IMR-90 (cell line): ENCODE measurements around the gene STAT3. TPM values are rescaled to one million over a fixed set of nuclear protein-coding genes. Genes with fewer than 3 reads are reported as not detected.

ENCODE experiments used
- ATAC-seq: fragments of 200-7000 bp; cut with Tn5 transposase; 2 replicates; pipeline ENCODE4 v1.9.1; 2020; ENCODE audit warnings: low read depth, mild to moderate bottlenecking, moderate library complexity
- BruUV-seq: library from RNA; stranded (reverse); fragments of 400-500 nt; replicated peaks from 2 replicates; lab custom pipeline; 2021; lab: Mats Ljungman, UMichigan
- CTCF ChIA-PET: fragments of 300-600 bp; formaldehyde crosslinking; extraction: SDS; loops from one replicate; lab custom pipeline; 2021; ENCODE audit warnings: antibody characterized with exemption; lab: Yijun Ruan, JAX
- POLR2A ChIA-PET: fragments of 300-600 bp; sonication (Branson Sonifier 250); formaldehyde crosslinking; loops from one replicate; lab custom pipeline; 2022; ENCODE audit warnings: antibody characterized with exemption; ENCODE audit not compliant: unreplicated experiment; lab: Charles Lee
- DNase-seq: peaks from one replicate; pipeline ENCODE4 v3.0.0; 2013
- H2AFZ ChIP-seq: replicated peaks from 2 replicates; pipeline ENCODE3; 2013; ENCODE audit warnings: low read length, mild to moderate bottlenecking; ENCODE audit not compliant: poor library complexity
- H2AK5ac ChIP-seq: 2 replicates; pipeline ENCODE4 v1.6.1; 2013; ENCODE audit warnings: low read depth, low read length, inconsistent platforms
- H2AK9ac ChIP-seq: replicated peaks from 2 replicates; pipeline ENCODE3; 2013; ENCODE audit warnings: mild to moderate bottlenecking, low read depth, low read length, moderate library complexity; ENCODE audit not compliant: poor library complexity
- H2BK120ac ChIP-seq: 2 replicates; pipeline ENCODE4 v1.6.1; 2013; ENCODE audit warnings: low read depth, low read length, inconsistent platforms
- H2BK15ac ChIP-seq: 3 replicates; pipeline ENCODE4 v1.6.1; 2013; ENCODE audit warnings: low read depth, low read length, inconsistent platforms
- H2BK20ac ChIP-seq: 2 replicates; pipeline ENCODE4 v1.6.1; 2013; ENCODE audit warnings: low read depth, mild to moderate bottlenecking, inconsistent platforms, low read length, moderate library complexity
- H2BK5ac ChIP-seq: 2 replicates; pipeline ENCODE4 v1.6.1; 2013; ENCODE audit warnings: mild to moderate bottlenecking, low read depth, low read length, inconsistent platforms; ENCODE audit not compliant: poor library complexity, severe bottlenecking
- H3K14ac ChIP-seq: replicated peaks from 2 replicates; pipeline ENCODE4 v1.6.1; 2013; ENCODE audit warnings: low read depth, low read length, inconsistent platforms
- H3K18ac ChIP-seq: 2 replicates; pipeline ENCODE4 v1.6.1; 2013; ENCODE audit warnings: low read depth, low read length, control low read depth
- H3K23ac ChIP-seq: 2 replicates; pipeline ENCODE4 v1.6.1; 2013; ENCODE audit warnings: low read depth, low read length, inconsistent platforms
- H3K27ac ChIP-seq: 2 replicates; pipeline ENCODE4 v1.5.1; 2013; ENCODE audit warnings: mild to moderate bottlenecking, control low read depth, low read length; ENCODE audit not compliant: insufficient read depth
- H3K27me3 ChIP-seq: 2 replicates; pipeline ENCODE4 v1.6.1; 2013; ENCODE audit warnings: low read length; ENCODE audit not compliant: control insufficient read depth, insufficient read depth
- H3K36me3 ChIP-seq: 2 replicates; pipeline ENCODE4 v1.6.1; 2013; ENCODE audit warnings: low read length, mixed read lengths; ENCODE audit not compliant: control insufficient read depth, insufficient read depth
- H3K4ac ChIP-seq: 2 replicates; pipeline ENCODE4 v1.6.1; 2013; ENCODE audit warnings: low read depth, low read length, inconsistent platforms
- H3K4me1 ChIP-seq: 2 replicates; pipeline ENCODE4 v1.6.1; 2013; ENCODE audit warnings: low read length, mixed read lengths; ENCODE audit not compliant: control insufficient read depth, insufficient read depth
- H3K4me2 ChIP-seq: 2 replicates; pipeline ENCODE4 v1.6.1; 2013; ENCODE audit warnings: low read depth, mild to moderate bottlenecking, control low read depth, low read length, moderate library complexity
- H3K4me3 ChIP-seq: 2 replicates; pipeline ENCODE4 v1.5.1; 2013; ENCODE audit warnings: low read depth, mild to moderate bottlenecking, control low read depth, low read length, moderate library complexity; ENCODE audit not compliant: insufficient read depth
- H3K56ac ChIP-seq: 2 replicates; pipeline ENCODE4 v1.6.1; 2013; ENCODE audit warnings: low read length, inconsistent platforms; ENCODE audit not compliant: insufficient read depth; ENCODE audit errors: extremely low read depth
- H3K79me1 ChIP-seq, 2 experiments: 2 replicates each; pipeline ENCODE4 v1.6.1; 2013; ENCODE audit warnings: low read length in 2 of 2, inconsistent platforms in 1 of 2, low read depth in 1 of 2
- H3K9ac ChIP-seq: 2 replicates; pipeline ENCODE4 v1.6.1; 2013; ENCODE audit warnings: low read depth, low read length, control low read depth
- H3K9me1 ChIP-seq: 2 replicates; pipeline ENCODE4 v1.6.1; 2013; ENCODE audit warnings: low read length, inconsistent platforms; ENCODE audit not compliant: insufficient read depth
- H3K9me3 ChIP-seq: 2 replicates; pipeline ENCODE4 v1.6.1; 2013; ENCODE audit warnings: low read length; ENCODE audit not compliant: control insufficient read depth, insufficient read depth
- H4K20me1 ChIP-seq: 2 replicates; pipeline ENCODE4 v1.6.1; 2013; ENCODE audit warnings: low read length, inconsistent platforms; ENCODE audit not compliant: insufficient read depth
- H4K5ac ChIP-seq: 2 replicates; pipeline ENCODE4 v1.6.1; 2013; ENCODE audit warnings: mild to moderate bottlenecking, low read depth, low read length, control low read depth
- H4K8ac ChIP-seq, 2 experiments: 2 replicates each; pipeline ENCODE4 v1.6.1; 2013; ENCODE audit warnings: low read depth in 2 of 2, low read length in 2 of 2, control low read depth in 1 of 2, inconsistent platforms in 1 of 2
- H4K91ac ChIP-seq: 2 replicates; pipeline ENCODE4 v1.6.1; 2013; ENCODE audit warnings: low read depth, low read length, inconsistent platforms; ENCODE audit not compliant: insufficient read depth
- CEBPB ChIP-seq: IDR thresholded peaks from 2 replicates; pipeline ENCODE4 v1.6.1; 2012; ENCODE audit warnings: low read depth, low read length, improper control_type of control experiment
- CHD1 ChIP-seq: IDR thresholded peaks from 2 replicates; pipeline ENCODE4 v1.6.1; 2012; ENCODE audit warnings: low read depth, low read length, improper control_type of control experiment
- CTCF ChIP-seq: conservative IDR thresholded peaks from 2 replicates; pipeline ENCODE4 v1.5.1; 2012; ENCODE audit warnings: mild to moderate bottlenecking, low read depth, low read length, improper control_type of control experiment
- FOS ChIP-seq: fragments of 150-350 bp; IDR thresholded peaks from 2 replicates; pipeline ENCODE4 v1.6.1; 2016; ENCODE audit warnings: low read depth, low read length
- MAFK ChIP-seq: IDR thresholded peaks from 2 replicates; pipeline ENCODE4 v1.6.1; 2012; ENCODE audit warnings: low read depth, low read length, improper control_type of control experiment
- MAZ ChIP-seq: IDR thresholded peaks from 2 replicates; pipeline ENCODE4 v1.6.1; 2012; ENCODE audit warnings: low read depth, mild to moderate bottlenecking, low read length, improper control_type of control experiment, moderate library complexity, borderline replicate concordance
- MXI1 ChIP-seq: IDR thresholded peaks from 2 replicates; pipeline ENCODE4 v1.6.1; 2012; ENCODE audit warnings: low read depth, mild to moderate bottlenecking, low read length, moderate library complexity, borderline replicate concordance
- POLR2A ChIP-seq: IDR thresholded peaks from 2 replicates; pipeline ENCODE4 v1.6.1; 2012; ENCODE audit warnings: mild to moderate bottlenecking, low read depth, low read length
- RAD21 ChIP-seq: IDR thresholded peaks from 2 replicates; pipeline ENCODE4 v1.6.1; 2012; ENCODE audit warnings: low read length, improper control_type of control experiment
- RCOR1 ChIP-seq: IDR thresholded peaks from 2 replicates; pipeline ENCODE4 v1.6.1; 2012; ENCODE audit warnings: mild to moderate bottlenecking, low read length, improper control_type of control experiment; ENCODE audit not compliant: insufficient replicate concordance
- USF2 ChIP-seq: fragments of 150-350 bp; IDR thresholded peaks from 2 replicates; pipeline ENCODE4 v1.6.1; 2017; ENCODE audit warnings: mild to moderate bottlenecking, antibody characterized with exemption, low read length, low read depth
- WGBS, 2 experiments: methylation state at CpG; one replicate each; pipeline versions ENCODE4 v1.1.5 to v1.1.7; 2013; ENCODE audit warnings: missing lambda C conversion rate in 2 of 2; ENCODE audit not compliant: insufficient read length in 1 of 2; ENCODE audit errors: extremely low coverage in 2 of 2; 5-methylcytosine and 5-hydroxymethylcytosine counted together
- dilution Hi-C: fragments of 300-500 bp; cut with HindIII; formaldehyde crosslinking; loops from one replicate; pipeline ENCODE4 v1.14.3; 2018; ENCODE audit warnings: low sequenced_read_pairs; ENCODE audit not compliant: unreplicated experiment
- in situ Hi-C: fragments of 300-500 bp; cut with MboI; formaldehyde crosslinking; loops from 3 replicates; pipeline ENCODE4 v1.14.3; 2019; ENCODE audit warnings: low sequenced_read_pairs, inconsistent platforms, mixed read lengths
- intact Hi-C: fragments of 100-400 bp; cut with micrococcal nuclease; formaldehyde crosslinking; loops from 2 replicates; pipeline ENCODE4 v1.10.0; 2022
- polyA plus RNA-seq, 3 experiments: library from polyadenylated mRNA; depleted of rRNA; stranded (reverse); fragments of >200 nt; gene quantifications; 2 replicates each; pipeline ENCODE4 v1.2.3, GENCODE V29; 2012; ENCODE audit warnings: low replicate concordance in 1 of 3
- total RNA-seq: library from RNA; depleted of rRNA; stranded (reverse); fragments of >200 nt; gene quantifications from 2 replicates; pipeline ENCODE4 v1.2.3, GENCODE V29; 2012
- TF ChIP-seq, protein P1 (sequence below): fragments of 150-350 bp; IDR thresholded peaks from 2 replicates; pipeline ENCODE4 v1.6.1; 2016; ENCODE audit warnings: low read depth, mild to moderate bottlenecking, low read length, moderate library complexity, borderline replicate concordance

Gene STAT3
- total and polyA plus RNA-seq, 2 of the 4 experiments (the other 2 are of a cell fraction): 47.2 to 66.3 TPM

DNA sequence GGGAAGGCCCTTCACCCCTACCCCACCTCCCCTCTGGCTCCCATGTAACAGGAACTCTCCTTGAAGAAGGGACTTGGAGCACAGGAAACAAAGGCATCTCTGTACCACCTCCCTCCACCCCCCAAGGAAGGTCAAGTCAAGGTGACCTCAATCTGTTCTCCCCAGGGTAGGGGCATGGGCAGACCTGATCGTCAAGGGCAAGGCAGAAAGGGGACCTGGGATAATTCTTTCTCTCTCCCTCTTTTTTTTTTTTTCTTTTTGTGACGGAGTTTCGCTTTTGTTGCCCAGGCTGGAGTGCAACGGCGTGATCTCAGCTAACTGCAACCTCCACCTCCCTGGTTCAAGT lies 104.2 kb downstream of the STAT3 start:
- ATAC-seq: no peak

More for the DNA sequence above, 104.2 kb downstream of the STAT3 start:
- H4K91ac ChIP-seq: no peak overlapping the region
- TF ChIP-seq MAZ (no peak), MAFK (no peak), CTCF (no peak), MXI1 (no peak), USF2 (no peak), CHD1 (no peak), RAD21 (no peak), RCOR1 (no peak), CEBPB (no peak), FOS (no peak), POLR2A (no peak)
- TF ChIP-seq, protein P1, sequence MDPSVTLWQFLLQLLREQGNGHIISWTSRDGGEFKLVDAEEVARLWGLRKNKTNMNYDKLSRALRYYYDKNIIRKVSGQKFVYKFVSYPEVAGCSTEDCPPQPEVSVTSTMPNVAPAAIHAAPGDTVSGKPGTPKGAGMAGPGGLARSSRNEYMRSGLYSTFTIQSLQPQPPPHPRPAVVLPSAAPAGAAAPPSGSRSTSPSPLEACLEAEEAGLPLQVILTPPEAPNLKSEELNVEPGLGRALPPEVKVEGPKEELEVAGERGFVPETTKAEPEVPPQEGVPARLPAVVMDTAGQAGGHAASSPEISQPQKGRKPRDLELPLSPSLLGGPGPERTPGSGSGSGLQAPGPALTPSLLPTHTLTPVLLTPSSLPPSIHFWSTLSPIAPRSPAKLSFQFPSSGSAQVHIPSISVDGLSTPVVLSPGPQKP: no peak
- H4K5ac ChIP-seq: no peak overlapping the region
- 40% methylated on average over 1 of the region's 5 CpGs; no CpG with 5 or more reads in 1 of the 2 experiments for WGBS, 2 experiments
- no peaks in the 10 kb centered on the region for H3K36me3 ChIP-seq
- H3K4ac ChIP-seq: no peak overlapping the region
- DNase-seq: no peak
- in situ Hi-C loops: no loop called here
- no TSS peak for BruUV-seq
- no peak overlapping the region for H2AK5ac ChIP-seq
- no peak overlapping the region for H2BK120ac ChIP-seq
- H3K27me3 ChIP-seq: no peaks in the 10 kb centered on the region; the same call in 1 of the 2 replicates
- H4K20me1 ChIP-seq: no peaks in the 10 kb centered on the region
- dilution Hi-C loops: no loop called here
- H3K18ac ChIP-seq: no peak overlapping the region
- H3K9me3 ChIP-seq: no peaks in the 10 kb centered on the region
- H3K79me1 ChIP-seq: no peaks in the 10 kb centered on the region
- H2BK5ac ChIP-seq: no peak overlapping the region
- no peak overlapping the region for H3K23ac ChIP-seq
- peaks cover 14% of the 10 kb centered on the region for H3K4me1 ChIP-seq
- H2BK15ac ChIP-seq: no peak overlapping the region
- H4K8ac ChIP-seq: no peak overlapping the region
- no peak overlapping the region for H3K9ac ChIP-seq
- intact Hi-C loops: no loop called here
- no peak overlapping the region for H3K14ac ChIP-seq
- no peak overlapping the region for H2AFZ ChIP-seq
- CTCF ChIA-PET: no interaction called here
- POLR2A ChIA-PET: no interaction called here
- H3K27ac ChIP-seq: no peak overlapping the region
- no peak overlapping the region for H2AK9ac ChIP-seq
- no peak overlapping the region for H3K4me3 ChIP-seq
- no peak overlapping the region for H3K4me2 ChIP-seq
- H3K56ac ChIP-seq: no peak overlapping the region
- no peak overlapping the region for H2BK20ac ChIP-seq
- H3K9me1 ChIP-seq: 0 out of 2 replicates have a peak, but pooled peaks cover 4% of the 10 kb centered on the region
